Right lobe of liver (tissue), 6 donors: Measurements from ENCODE around the gene LIMK2. TPM values are rescaled to one million over a fixed set of nuclear protein-coding genes. Genes with fewer than 3 reads are reported as not detected.

Experiments used
- ATAC-seq, 4 donors: fragments of 200-7000 bp; cut with Tn5 transposase; one replicate each; pipeline ENCODE4 v1.9.1; 2020; ENCODE audit warnings: mild to moderate bottlenecking in 4 of 4, moderate library complexity in 4 of 4
- DNase-seq, 3 donors: peaks; one replicate each; pipeline ENCODE4 v3.0.0-alpha.2; 2020
- H3K27ac ChIP-seq, 3 donors: fragments of 200-600 bp; one replicate each; pipeline ENCODE4 v1.8.0; 2022
- H3K27me3 ChIP-seq, 2 donors: fragments of 200-600 bp; one replicate each; pipeline ENCODE4 v1.8.0; 2022
- H3K36me3 ChIP-seq, 4 donors: fragments of 200-600 bp; sonication (generic) in 1 of 4; one replicate each; pipeline versions ENCODE4 v1.5.1 to v1.8.0; 2017 to 2022; ENCODE audit warnings: control low read depth in 1 of 4
- H3K4me1 ChIP-seq, 4 donors: fragments of 200-600 bp; sonication (generic) in 1 of 4; one replicate each; pipeline versions ENCODE4 v1.5.1 to v1.8.0; 2017 to 2022; ENCODE audit warnings: control low read depth in 1 of 4
- H3K4me3 ChIP-seq, 3 donors: fragments of 200-600 bp; one replicate each; pipeline ENCODE4 v1.8.0; 2022
- H3K9me3 ChIP-seq, 4 donors: fragments of 200-600 bp; sonication (generic) in 1 of 4; one replicate each; pipeline versions ENCODE4 v1.5.1 to v1.8.0; 2017 to 2022; ENCODE audit warnings: control low read depth in 1 of 4
- POLR2A ChIP-seq: fragments of 450-650 bp; IDR thresholded peaks from one replicate; pipeline ENCODE4 v1.6.1; 2017; ENCODE audit warnings: antibody characterized with exemption, mild to moderate bottlenecking
- WGBS: methylation state at CpG from one replicate; pipeline ENCODE4 v1.1.6; 2018; ENCODE audit warnings: low coverage, low lambda C conversion rate; ENCODE audit not compliant: insufficient coverage; ENCODE audit errors: missing lambda C conversion rate; 5-methylcytosine and 5-hydroxymethylcytosine counted together
- intact Hi-C, 2 donors: fragments of 100-400 bp; cut with DNase I; formaldehyde crosslinking; loops; one replicate each; pipeline versions ENCODE4 v1.11.2 to v1.14.1; 2022
- total RNA-seq, 6 experiments: library from RNA; depleted of rRNA in 2 of 6; stranded (reverse); fragments of >200 nt in 2 of 6; fragmentation: NEBNext Ultra II Directional in 3 of 6; extraction: Animal tissue kit (Norgen Biotek cat#: 25700) in 3 of 6; gene quantifications; one replicate each; pipeline versions ENCODE4 v1.1.0 to v1.2.4, GENCODE V29; 2016 to 2023
- TF ChIP-seq, protein P1 (sequence below), 4 donors: fragments of 200-600 bp in 3 of 4; fragments of 450-650 bp in 1 of 4; IDR thresholded peaks; one replicate each; pipeline versions ENCODE4 v1.5.1 to v1.8.0; 2016 to 2022; ENCODE audit warnings: antibody characterized with exemption in 4 of 4, mild to moderate bottlenecking in 2 of 4
- donor health status: DM: no; HTN: yes; CAD: no.
- donor health status: DM: no; HTN: no; CAD: no.
- donor health status: DM: no; HTN: no; CAD: no.
- donor health status: DM: no; HTN: yes; CAD: no.
- donor health status: DM: no; HTN: yes; CAD: no.

Gene LIMK2
- total RNA-seq, 6 experiments from 2014 or later = 6.3 to 47.9 (median 19.6) TPM

- 75% methylated on average over 1 of the region's 1 CpG for WGBS
- no peaks in the 10 kb centered on the region for H3K27me3 ChIP-seq
- TF ChIP-seq, protein P1, sequence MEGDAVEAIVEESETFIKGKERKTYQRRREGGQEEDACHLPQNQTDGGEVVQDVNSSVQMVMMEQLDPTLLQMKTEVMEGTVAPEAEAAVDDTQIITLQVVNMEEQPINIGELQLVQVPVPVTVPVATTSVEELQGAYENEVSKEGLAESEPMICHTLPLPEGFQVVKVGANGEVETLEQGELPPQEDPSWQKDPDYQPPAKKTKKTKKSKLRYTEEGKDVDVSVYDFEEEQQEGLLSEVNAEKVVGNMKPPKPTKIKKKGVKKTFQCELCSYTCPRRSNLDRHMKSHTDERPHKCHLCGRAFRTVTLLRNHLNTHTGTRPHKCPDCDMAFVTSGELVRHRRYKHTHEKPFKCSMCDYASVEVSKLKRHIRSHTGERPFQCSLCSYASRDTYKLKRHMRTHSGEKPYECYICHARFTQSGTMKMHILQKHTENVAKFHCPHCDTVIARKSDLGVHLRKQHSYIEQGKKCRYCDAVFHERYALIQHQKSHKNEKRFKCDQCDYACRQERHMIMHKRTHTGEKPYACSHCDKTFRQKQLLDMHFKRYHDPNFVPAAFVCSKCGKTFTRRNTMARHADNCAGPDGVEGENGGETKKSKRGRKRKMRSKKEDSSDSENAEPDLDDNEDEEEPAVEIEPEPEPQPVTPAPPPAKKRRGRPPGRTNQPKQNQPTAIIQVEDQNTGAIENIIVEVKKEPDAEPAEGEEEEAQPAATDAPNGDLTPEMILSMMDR (IDR thresholded peaks at IDR 0.05) = no peak
- TF ChIP-seq POLR2A = no peak
- no peaks in the 10 kb centered on the region for H3K36me3 ChIP-seq
- no peaks in the 10 kb centered on the region for H3K9me3 ChIP-seq
- H3K27ac ChIP-seq = peak overlapping the region in 1 of 3 donors; percentile 85
- no peak overlapping the region for H3K4me3 ChIP-seq
- DNase-seq (no peak), ATAC-seq (no peak)
- intact Hi-C loops = no loop called here
- peaks cover 0 to 63% (median 33%) of the 10 kb centered on the region in 4 donors for H3K4me1 ChIP-seq
Observed at GRCh38 chr22:31227186-31227585, 15.1 kb downstream of the LIMK2 start.

GRCh38 chr22:31229402-31230079 is 17.4 kb downstream of the LIMK2 start:
- no peak overlapping the region for H3K4me3 ChIP-seq
- no peaks in the 10 kb centered on the region for H3K36me3 ChIP-seq
- no peaks in the 10 kb centered on the region for H3K9me3 ChIP-seq
- no peaks in the 10 kb centered on the region for H3K27me3 ChIP-seq
- intact Hi-C loops = loop anchor here in 1 of 2 donors (10.0 kb wide), 2 partner anchors 135 to 285 kb away; no protein-coding TSS in a partner anchor
- 40% methylated on average over 3 of the region's 3 CpGs for WGBS
- no peak for TF ChIP-seq POLR2A
- TF ChIP-seq, protein P1 (IDR thresholded peaks at IDR 0.05) = no peak
- H3K27ac ChIP-seq = peak overlapping the region; percentile 71 to 85 (median 78)
- DNase-seq = peak in 2 of 3 donors; percentile 62 to 74
- H3K4me1 ChIP-seq = peaks cover 0 to 39% (median 20%) of the 10 kb centered on the region in 4 donors
- peak; percentile 53 to 61 (median 61) for ATAC-seq

DNA sequence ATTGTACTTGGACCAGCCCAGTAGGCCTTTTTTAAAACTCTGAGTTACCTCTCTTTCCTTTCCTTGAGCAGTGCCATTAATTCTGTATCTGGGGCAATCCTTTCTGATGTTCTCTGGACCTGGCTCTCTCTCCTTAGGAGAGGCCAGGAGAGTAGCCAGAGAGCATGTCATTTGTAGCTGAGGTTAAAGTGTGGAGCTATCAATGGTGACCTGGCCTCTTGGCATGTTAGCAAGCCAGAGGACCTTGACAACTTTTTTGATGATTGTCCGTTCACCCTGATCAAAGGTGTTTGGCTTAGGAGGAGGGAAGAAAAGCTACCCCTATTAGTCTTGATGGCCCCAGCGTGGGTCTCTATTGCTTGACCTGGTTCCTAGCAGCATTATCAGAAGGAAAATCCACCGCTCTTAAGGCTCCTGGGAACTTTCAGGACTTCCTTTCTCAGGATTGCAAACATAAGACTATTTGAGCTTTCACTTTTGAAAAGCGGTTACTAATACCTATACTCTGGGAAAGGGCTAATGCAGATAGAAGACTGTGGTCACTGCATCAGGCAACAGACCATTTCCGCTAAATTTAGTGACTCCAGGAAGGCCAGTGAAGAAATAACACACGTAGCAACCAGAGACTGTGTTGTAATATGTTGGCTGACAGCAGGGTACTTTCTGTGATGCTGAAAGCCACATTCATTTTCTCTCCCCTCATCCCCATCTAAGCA is 18.2 kb downstream of the LIMK2 start:
- H3K4me1 ChIP-seq = peaks cover 0 to 41% (median 19%) of the 10 kb centered on the region in 4 donors
- peak; percentile 53 for TF ChIP-seq POLR2A
- TF ChIP-seq, protein P1 (IDR thresholded peaks at IDR 0.05) = no peak
- WGBS = 21% methylated on average over 6 of the region's 6 CpGs
- H3K4me3 ChIP-seq = no peak overlapping the region
- no peaks in the 10 kb centered on the region for H3K27me3 ChIP-seq
- H3K9me3 ChIP-seq = no peaks in the 10 kb centered on the region
- peak overlapping the region; percentile 71 to 85 (median 78) for H3K27ac ChIP-seq
- intact Hi-C loops = loop anchor here in 1 of 2 donors (10.0 kb wide), 2 partner anchors 136 to 286 kb away; no protein-coding TSS in a partner anchor
- DNase-seq (peak in 1 of 3 donors; percentile 67), ATAC-seq (peak; percentile 55 to 70 (median 65))
- H3K36me3 ChIP-seq = no peaks in the 10 kb centered on the region

DNA sequence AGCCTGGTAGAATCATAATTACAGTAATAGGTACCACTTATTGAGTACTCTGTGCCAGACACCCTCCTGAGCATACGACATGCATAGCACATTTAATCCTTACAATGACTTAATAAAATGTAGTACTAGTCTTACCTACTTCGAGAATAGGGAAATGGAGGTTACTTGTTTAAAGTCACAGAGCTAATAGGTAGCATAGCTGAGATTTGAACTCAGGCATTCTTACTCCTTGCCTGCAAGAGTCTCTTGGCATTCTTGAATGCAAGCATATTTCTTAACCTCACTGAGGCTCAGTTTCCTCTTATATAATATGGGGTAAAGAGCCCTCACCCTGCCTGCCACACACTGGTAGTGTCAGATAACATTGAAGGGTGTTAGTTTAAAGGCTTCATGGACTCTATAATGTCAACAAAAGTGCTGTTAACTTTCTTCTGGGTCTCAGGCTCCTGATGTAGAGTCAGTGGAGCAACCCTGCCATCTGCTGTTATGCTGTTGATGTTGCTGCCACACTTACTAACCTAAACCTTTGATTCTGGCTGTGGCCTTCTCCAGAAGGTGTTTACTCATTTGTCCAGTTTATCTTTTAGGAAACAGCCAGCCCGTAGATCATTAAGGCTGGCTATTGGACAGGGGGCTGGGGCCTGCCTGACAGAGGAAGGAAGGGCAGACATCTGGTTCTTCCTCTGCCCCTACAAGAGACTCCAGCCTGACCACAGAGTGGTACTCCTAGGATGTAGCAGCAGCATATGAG is 18.9 kb downstream of the LIMK2 start:
- H3K4me3 ChIP-seq = no peak overlapping the region
- WGBS = 11% methylated on average over 3 of the region's 3 CpGs
- intact Hi-C loops = loop anchor here in 1 of 2 donors (10.0 kb wide), 2 partner anchors 136 to 286 kb away; no protein-coding TSS in a partner anchor
- no peaks in the 10 kb centered on the region for H3K9me3 ChIP-seq
- TF ChIP-seq POLR2A = no peak
- TF ChIP-seq, protein P1 (IDR thresholded peaks at IDR 0.05) = peak; percentile 83 to 90 (median 86)
- H3K36me3 ChIP-seq = no peaks in the 10 kb centered on the region
- peaks cover 0 to 41% (median 19%) of the 10 kb centered on the region in 4 donors for H3K4me1 ChIP-seq
- H3K27me3 ChIP-seq = no peaks in the 10 kb centered on the region
- DNase-seq = peak in 2 of 3 donors; percentile 38 to 67
- peak; percentile 69 to 91 (median 83) for ATAC-seq
- H3K27ac ChIP-seq = peak overlapping the region; percentile 71 to 85 (median 78)
